HEK293 (cell line): Measurements from ENCODE around the gene SMIM32.

Experiments
- CTCF ChIA-PET: fragments of 350-600 bp; formaldehyde crosslinking; extraction: SDS; loops from one replicate; lab custom pipeline; 2021; ENCODE audit warnings: antibody characterized with exemption; lab: Yijun Ruan, JAX
- POLR2A ChIA-PET: fragments of 300-600 bp; formaldehyde crosslinking; extraction: SDS; loops from one replicate; lab custom pipeline; 2020; ENCODE audit warnings: antibody characterized with exemption, inconsistent platforms; lab: Yijun Ruan, JAX
- H3K27ac ChIP-seq: fragments of 200-500 bp; sonication (Bioruptor generic); 2 replicates; pipeline ENCODE4 v1.5.1; 2014; ENCODE audit warnings: low read depth, low read length, control low read depth, inconsistent platforms; ENCODE audit errors: extremely low read depth
- H3K36me3 ChIP-seq, 2 experiments: fragments of 200-500 bp in 1 of 2; sonication (Bioruptor generic) in 1 of 2; 1 replicate in 1 of 2; 2 replicates in 1 of 2; pipeline ENCODE4 v1.5.1; 2014 to 2017; ENCODE audit warnings: inconsistent platforms in 2 of 2, low read length in 2 of 2; ENCODE audit not compliant: control insufficient read depth in 2 of 2, insufficient read depth in 1 of 2
- H3K4me1 ChIP-seq: fragments of 200-500 bp; sonication (Bioruptor generic); 2 replicates; pipeline ENCODE4 v1.5.1; 2014; ENCODE audit warnings: mild to moderate bottlenecking, low read length, inconsistent platforms; ENCODE audit not compliant: control insufficient read depth, insufficient read depth
- H3K4me3 ChIP-seq: 2 replicates; pipeline ENCODE4 v1.5.1; 2011; ENCODE audit warnings: low read depth, mild to moderate bottlenecking, control low read depth, low read length, moderate library complexity
- H3K9me3 ChIP-seq: fragments of 200-500 bp; sonication (Bioruptor generic); 2 replicates; pipeline ENCODE4 v1.5.1; 2014; ENCODE audit warnings: low read depth, low read length, inconsistent platforms; ENCODE audit not compliant: control insufficient read depth, insufficient read depth
- MYNN ChIP-seq: fragments of 450-650 bp; formaldehyde crosslinking; IDR thresholded peaks from 2 replicates; pipeline ENCODE4 v1.5.1; 2016; ENCODE audit warnings: missing biosample characterization, missing genetic modification characterization, borderline replicate concordance
- PATZ1 ChIP-seq: fragments of 450-650 bp; formaldehyde crosslinking; IDR thresholded peaks from 2 replicates; pipeline ENCODE4 v1.5.1; 2016; ENCODE audit warnings: missing biosample characterization, missing genetic modification characterization
- RBAK ChIP-seq: fragments of 450-650 bp; formaldehyde crosslinking; IDR thresholded peaks from 2 replicates; pipeline ENCODE4 v1.5.1; 2016; ENCODE audit warnings: missing biosample characterization, missing genetic modification characterization
- ZBTB1 ChIP-seq: fragments of 450-650 bp; formaldehyde crosslinking; IDR thresholded peaks from 2 replicates; pipeline ENCODE4 v1.5.1; 2016; ENCODE audit warnings: missing biosample characterization, missing genetic modification characterization
- ZNF184 ChIP-seq: fragments of 450-650 bp; IDR thresholded peaks from 2 replicates; pipeline ENCODE4 v1.5.1; 2018; ENCODE audit warnings: missing biosample characterization, mild to moderate bottlenecking, missing genetic modification characterization
- ZNF362 ChIP-seq: fragments of 450-650 bp; formaldehyde crosslinking; IDR thresholded peaks from 2 replicates; pipeline ENCODE4 v1.5.1; 2016; ENCODE audit warnings: missing biosample characterization, missing genetic modification characterization
- ZNF391 ChIP-seq: fragments of 450-650 bp; formaldehyde crosslinking; IDR thresholded peaks from 2 replicates; pipeline ENCODE4 v1.5.1; 2016; ENCODE audit warnings: low read depth, missing biosample characterization, missing genetic modification characterization, borderline replicate concordance
- ZNF449 ChIP-seq: fragments of 450-650 bp; formaldehyde crosslinking; IDR thresholded peaks from 2 replicates; pipeline ENCODE4 v1.5.1; 2017; ENCODE audit warnings: missing biosample characterization, mild to moderate bottlenecking, missing genetic modification characterization, moderate library complexity
- ZNF510 ChIP-seq: fragments of 450-650 bp; formaldehyde crosslinking; IDR thresholded peaks from 2 replicates; pipeline ENCODE4 v1.5.1; 2018; ENCODE audit warnings: mild to moderate bottlenecking, missing genetic modification characterization, missing biosample characterization; ENCODE audit not compliant: insufficient replicate concordance
- ZNF518A ChIP-seq: fragments of 450-650 bp; formaldehyde crosslinking; conservative IDR thresholded peaks from 2 replicates; pipeline ENCODE4 v1.5.1; 2016; ENCODE audit warnings: low read depth, missing biosample characterization, missing genetic modification characterization
- ZNF580 ChIP-seq: fragments of 450-650 bp; formaldehyde crosslinking; IDR thresholded peaks from 2 replicates; pipeline ENCODE4 v1.5.1; 2016; ENCODE audit warnings: missing biosample characterization, missing genetic modification characterization
- ZNF692 ChIP-seq: fragments of 450-650 bp; formaldehyde crosslinking; IDR thresholded peaks from 2 replicates; pipeline ENCODE4 v1.5.1; 2016; ENCODE audit warnings: missing biosample characterization, missing genetic modification characterization

The SMIM32 gene

GRCh38 chr5:136235321-136235720 is 42.4 kb upstream of the SMIM32 start:
- POLR2A ChIA-PET, result no interaction called here

GRCh38 chr5:136232316-136232715 is 39.4 kb upstream of the SMIM32 start:
- Histone ChIP-seq H3K4me1 (no peaks in the 10 kb centered on the region), H3K27ac (no peak overlapping the region), H3K4me3 (no peak overlapping the region), H3K9me3 (no peaks in the 10 kb centered on the region), H3K36me3 (no peaks in the 10 kb centered on the region)
- TF ChIP-seq RBAK, result no peak
- TF ChIP-seq ZNF580, result no peak
- no peak for TF ChIP-seq ZNF692 (tag by site-specific recombination)
- TF ChIP-seq ZNF510 (tag by site-specific recombination), result no peak
- TF ChIP-seq MYNN (tag by site-specific recombination), result no peak
- TF ChIP-seq ZNF449, result no peak
- no peak for TF ChIP-seq ZNF518A (tag by site-specific recombination)
- TF ChIP-seq ZNF184 (tag by site-specific recombination), result no peak
- TF ChIP-seq ZBTB1 (tag by site-specific recombination), result no peak
- TF ChIP-seq ZNF391, result no peak
- TF ChIP-seq ZNF362 (tag by site-specific recombination), result no peak
- ChIA-PET CTCF (interaction anchor here (1.4 to 1.9 kb wide), 4 partner anchors 13 to 538 kb away, joined by 4 to 7 read pairs (median 6); no protein-coding TSS in a partner anchor), POLR2A (no interaction called here)

More at GRCh38 chr5:136235321-136235720, 42.4 kb upstream of the SMIM32 start:
- Histone ChIP-seq H3K36me3 (no peaks in the 10 kb centered on the region), H3K4me1 (no peaks in the 10 kb centered on the region), H3K9me3 (no peaks in the 10 kb centered on the region), H3K27ac (no peak overlapping the region), H3K4me3 (no peak overlapping the region)
- CTCF ChIA-PET, result interaction anchor here (0.7 to 1.0 kb wide), 3 partner anchors 24 to 535 kb away, joined by 3 to 6 read pairs (median 3); no protein-coding TSS in a partner anchor
- TF ChIP-seq PATZ1 (tag by site-specific recombination), result no peak
